Mammary epithelial cell (primary cell): ENCODE results near the gene DCHS2.

ENCODE experiments used
- EZH2 ChIP-seq: IDR thresholded peaks from 2 replicates; pipeline ENCODE4 v1.6.1; 2012; ENCODE audit warnings: low read length, inconsistent platforms, borderline replicate concordance
- TF ChIP-seq, protein P1 (sequence below), 2 donors: IDR thresholded peaks in 1 of 2; conservative IDR thresholded peaks in 1 of 2; 2 replicates each; pipeline ENCODE4 v1.5.1; 2011 to 2012; ENCODE audit warnings: inconsistent platforms in 2 of 2, low read length in 2 of 2, mild to moderate bottlenecking in 2 of 2, control low read depth in 1 of 2, low read depth in 1 of 2; ENCODE audit not compliant: insufficient read depth in 1 of 2; ENCODE audit errors: extremely low read depth in 1 of 2

DNA sequence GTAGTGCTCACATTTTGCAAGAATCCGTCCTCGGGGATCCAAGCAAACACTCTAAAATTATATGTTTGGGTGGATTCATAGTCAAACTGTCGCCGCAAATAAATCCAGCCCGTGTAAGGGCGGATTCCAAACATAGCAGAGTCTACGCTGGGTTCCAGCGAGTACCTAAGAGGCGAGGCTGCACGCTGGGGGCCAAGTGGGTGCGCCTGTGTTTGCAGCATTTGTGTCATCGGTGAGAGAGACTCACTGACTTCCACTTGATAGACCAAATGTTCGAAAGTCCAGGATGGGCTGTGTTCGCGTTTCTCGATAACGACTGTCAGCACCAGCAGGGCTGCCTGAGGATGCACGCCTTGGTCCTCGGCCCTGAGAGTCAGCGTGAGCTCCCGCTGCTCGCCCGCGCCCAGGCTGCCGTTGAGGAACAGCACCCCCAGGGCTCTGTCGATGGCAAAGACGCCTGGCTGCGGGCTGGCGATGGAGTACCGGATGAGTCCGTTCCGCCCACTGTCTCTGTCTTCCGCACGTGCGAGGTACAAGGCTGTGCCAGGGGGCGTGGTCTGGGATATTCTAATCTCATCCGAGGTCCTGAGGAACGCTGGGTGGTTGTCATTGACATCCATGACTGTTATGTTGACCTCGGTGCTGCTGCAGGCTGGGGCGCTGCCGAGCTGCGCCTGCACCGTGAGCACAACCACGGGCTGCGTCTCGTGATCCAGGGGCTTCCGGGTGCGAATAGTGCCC lies 158.7 kb downstream of the DCHS2 start:
- TF ChIP-seq, protein P1, sequence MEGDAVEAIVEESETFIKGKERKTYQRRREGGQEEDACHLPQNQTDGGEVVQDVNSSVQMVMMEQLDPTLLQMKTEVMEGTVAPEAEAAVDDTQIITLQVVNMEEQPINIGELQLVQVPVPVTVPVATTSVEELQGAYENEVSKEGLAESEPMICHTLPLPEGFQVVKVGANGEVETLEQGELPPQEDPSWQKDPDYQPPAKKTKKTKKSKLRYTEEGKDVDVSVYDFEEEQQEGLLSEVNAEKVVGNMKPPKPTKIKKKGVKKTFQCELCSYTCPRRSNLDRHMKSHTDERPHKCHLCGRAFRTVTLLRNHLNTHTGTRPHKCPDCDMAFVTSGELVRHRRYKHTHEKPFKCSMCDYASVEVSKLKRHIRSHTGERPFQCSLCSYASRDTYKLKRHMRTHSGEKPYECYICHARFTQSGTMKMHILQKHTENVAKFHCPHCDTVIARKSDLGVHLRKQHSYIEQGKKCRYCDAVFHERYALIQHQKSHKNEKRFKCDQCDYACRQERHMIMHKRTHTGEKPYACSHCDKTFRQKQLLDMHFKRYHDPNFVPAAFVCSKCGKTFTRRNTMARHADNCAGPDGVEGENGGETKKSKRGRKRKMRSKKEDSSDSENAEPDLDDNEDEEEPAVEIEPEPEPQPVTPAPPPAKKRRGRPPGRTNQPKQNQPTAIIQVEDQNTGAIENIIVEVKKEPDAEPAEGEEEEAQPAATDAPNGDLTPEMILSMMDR (conservative IDR thresholded peaks at IDR 0.05 in 1 of 2, IDR thresholded peaks at IDR 0.05 in 1 of 2; ENCODE audit: extremely low read depth in 1 of 2, insufficient read depth in 1 of 2, low read depth in 1 of 2, low read length in 2 of 2), result no peak
- TF ChIP-seq EZH2, result no peak
